H54 (cell line): ENCODE measurements around the gene CRYZL1.

Experiments used
- DNase-seq: peaks from one replicate; pipeline ENCODE4 v3.0.0; 2011; ENCODE audit warnings: low spot score, mixed read lengths; ENCODE audit not compliant: insufficient read length
- FAIRE-seq: peaks from 3 replicates; lab custom pipeline; 2011; peaks lifted over from hg19 to GRCh38; lab: Jason Lieb, UNC
- POLR2A ChIP-seq: IDR thresholded peaks from 2 replicates; pipeline ENCODE4 v1.6.1; 2011; ENCODE audit warnings: low read depth, mild to moderate bottlenecking, low read length

The CRYZL1 gene

GRCh38 chr21:33552999-33553598, 88.4 kb downstream of the CRYZL1 start:
- no peak for TF ChIP-seq POLR2A

GRCh38 chr21:33552093-33552998, 89.2 kb downstream of the CRYZL1 start:
- DNase-seq = no peak
- no peak for TF ChIP-seq POLR2A
- no peak for FAIRE-seq

More at GRCh38 chr21:33552999-33553598, 88.4 kb downstream of the CRYZL1 start:
- FAIRE-seq (no peak), DNase-seq (no peak)

GRCh38 chr21:33551664-33552063, 89.9 kb downstream of the CRYZL1 start:
- DNase-seq (no peak), FAIRE-seq (no peak)
- no peak for TF ChIP-seq POLR2A

GRCh38 chr21:33550772-33551660, 90.5 kb downstream of the CRYZL1 start:
- FAIRE-seq = no peak
- DNase-seq = no peak
- TF ChIP-seq POLR2A = no peak

- DNase-seq = no peak
- FAIRE-seq = no peak
- TF ChIP-seq POLR2A = no peak
Measured at GRCh38 chr21:33549848-33550771, 91.4 kb downstream of the CRYZL1 start.

- no peak for TF ChIP-seq POLR2A
- DNase-seq = no peak
- FAIRE-seq = no peak
Measured at GRCh38 chr21:33546086-33546485, 95.5 kb downstream of the CRYZL1 start.

- no peak for DNase-seq
- no peak for TF ChIP-seq POLR2A
- no peak for FAIRE-seq
Measured at GRCh38 chr21:33544451-33545195, 96.9 kb downstream of the CRYZL1 start.

GRCh38 chr21:33543505-33544129, 97.9 kb downstream of the CRYZL1 start:
- no peak for TF ChIP-seq POLR2A
- FAIRE-seq (no peak), DNase-seq (no peak)

- DNase-seq = peak; percentile 97
- TF ChIP-seq POLR2A = peak; percentile 84
- peak; percentile 95 for FAIRE-seq
Measured at GRCh38 chr21:33542640-33543504, 98.7 kb downstream of the CRYZL1 start, which contains the start of gene SON. Gene SON, plus strand, starts transcription at chr21:33543038. Its CDS starts 55 bp downstream, at chr21:33543093.

- peak; percentile 75 for DNase-seq
- peak; percentile 95 for TF ChIP-seq POLR2A
- no peak for FAIRE-seq
Measured at GRCh38 chr21:33541756-33542639, 99.5 kb downstream of the CRYZL1 start, which contains the start of gene GART. Gene GART, minus strand, starts transcription at chr21:33542117. Its CDS starts 2,802 bp downstream, at chr21:33539315.
